HEK293 (cell line): ENCODE results near the gene SLAMF8.

Experiments used
- CTCF ChIA-PET: fragments of 350-600 bp; formaldehyde crosslinking; extraction: SDS; loops from one replicate; lab custom pipeline; 2021; ENCODE audit warnings: antibody characterized with exemption; lab: Yijun Ruan, JAX
- POLR2A ChIA-PET: fragments of 300-600 bp; formaldehyde crosslinking; extraction: SDS; loops from one replicate; lab custom pipeline; 2020; ENCODE audit warnings: antibody characterized with exemption, inconsistent platforms; lab: Yijun Ruan, JAX
- H3K27ac ChIP-seq: fragments of 200-500 bp; sonication (Bioruptor generic); 2 replicates; pipeline ENCODE4 v1.5.1; 2014; ENCODE audit warnings: low read depth, low read length, control low read depth, inconsistent platforms; ENCODE audit errors: extremely low read depth
- H3K36me3 ChIP-seq, 2 experiments: fragments of 200-500 bp in 1 of 2; sonication (Bioruptor generic) in 1 of 2; 1 replicate in 1 of 2; 2 replicates in 1 of 2; pipeline ENCODE4 v1.5.1; 2014 to 2017; ENCODE audit warnings: inconsistent platforms in 2 of 2, low read length in 2 of 2; ENCODE audit not compliant: control insufficient read depth in 2 of 2, insufficient read depth in 1 of 2
- H3K4me1 ChIP-seq: fragments of 200-500 bp; sonication (Bioruptor generic); 2 replicates; pipeline ENCODE4 v1.5.1; 2014; ENCODE audit warnings: mild to moderate bottlenecking, low read length, inconsistent platforms; ENCODE audit not compliant: control insufficient read depth, insufficient read depth
- H3K4me3 ChIP-seq: 2 replicates; pipeline ENCODE4 v1.5.1; 2011; ENCODE audit warnings: low read depth, mild to moderate bottlenecking, control low read depth, low read length, moderate library complexity
- H3K9me3 ChIP-seq: fragments of 200-500 bp; sonication (Bioruptor generic); 2 replicates; pipeline ENCODE4 v1.5.1; 2014; ENCODE audit warnings: low read depth, low read length, inconsistent platforms; ENCODE audit not compliant: control insufficient read depth, insufficient read depth
- CTCF ChIP-seq: fragments of 450-650 bp; formaldehyde crosslinking; IDR thresholded peaks from 2 replicates; pipeline ENCODE4 v1.5.1; 2016; ENCODE audit warnings: missing biosample characterization, missing genetic modification characterization
- PRDM10 ChIP-seq: fragments of 450-650 bp; formaldehyde crosslinking; IDR thresholded peaks from 2 replicates; pipeline ENCODE4 v1.5.1; 2016; ENCODE audit warnings: missing biosample characterization, missing genetic modification characterization
- PRDM2 ChIP-seq: fragments of 450-650 bp; formaldehyde crosslinking; IDR thresholded peaks from 2 replicates; pipeline ENCODE4 v1.5.1; 2016; ENCODE audit warnings: missing biosample characterization, missing genetic modification characterization, borderline replicate concordance
- PRDM4 ChIP-seq: fragments of 450-650 bp; formaldehyde crosslinking; IDR thresholded peaks from 2 replicates; pipeline ENCODE4 v1.5.1; 2017; ENCODE audit warnings: missing biosample characterization, missing genetic modification characterization
- SETDB1 ChIP-seq: IDR thresholded peaks from one replicate; pipeline ENCODE4 v1.6.1; 2017; ENCODE audit warnings: mild to moderate bottlenecking, low read length, moderate library complexity, mixed read lengths; ENCODE audit not compliant: insufficient read length
- ZFP69B ChIP-seq: fragments of 450-650 bp; formaldehyde crosslinking; IDR thresholded peaks from 2 replicates; pipeline ENCODE4 v1.5.1; 2016; ENCODE audit warnings: missing biosample characterization, missing genetic modification characterization
- ZNF140 ChIP-seq: fragments of 450-650 bp; formaldehyde crosslinking; IDR thresholded peaks from 2 replicates; pipeline ENCODE4 v1.5.1; 2016; ENCODE audit warnings: missing biosample characterization, missing genetic modification characterization
- ZNF2 ChIP-seq: fragments of 450-650 bp; formaldehyde crosslinking; IDR thresholded peaks from 2 replicates; pipeline ENCODE4 v1.5.1; 2016; ENCODE audit warnings: missing biosample characterization, missing genetic modification characterization
- ZNF221 ChIP-seq: fragments of 450-650 bp; formaldehyde crosslinking; IDR thresholded peaks from 2 replicates; pipeline ENCODE4 v1.5.1; 2017; ENCODE audit warnings: missing biosample characterization, missing genetic modification characterization, borderline replicate concordance
- ZNF23 ChIP-seq: fragments of 450-650 bp; formaldehyde crosslinking; IDR thresholded peaks from 2 replicates; pipeline ENCODE4 v1.5.1; 2016; ENCODE audit warnings: missing biosample characterization, missing genetic modification characterization, borderline replicate concordance
- ZNF266 ChIP-seq: fragments of 450-650 bp; formaldehyde crosslinking; IDR thresholded peaks from 2 replicates; pipeline ENCODE4 v1.5.1; 2016; ENCODE audit warnings: missing biosample characterization, missing genetic modification characterization, low read depth
- ZNF324 ChIP-seq: fragments of 450-650 bp; formaldehyde crosslinking; IDR thresholded peaks from 2 replicates; pipeline ENCODE4 v1.5.1; 2016; ENCODE audit warnings: missing biosample characterization, missing genetic modification characterization
- ZNF610 ChIP-seq: fragments of 450-650 bp; formaldehyde crosslinking; IDR thresholded peaks from 2 replicates; pipeline ENCODE4 v1.5.1; 2016; ENCODE audit warnings: missing biosample characterization, missing genetic modification characterization, borderline replicate concordance
- ZNF704 ChIP-seq: fragments of 450-650 bp; formaldehyde crosslinking; IDR thresholded peaks from 2 replicates; pipeline ENCODE4 v1.5.1; 2016; ENCODE audit warnings: missing biosample characterization, missing genetic modification characterization

SLAMF8 gene

GRCh38 chr1:159828176-159828575 is 1.5 kb downstream of the SLAMF8 start (continued):
- no peak for TF ChIP-seq PRDM4

GRCh38 chr1:159828581-159829272 is 2.1 kb downstream of the SLAMF8 start:
- Histone ChIP-seq H3K36me3 (no peaks in the 10 kb centered on the region), H3K27ac (no peak overlapping the region)
- POLR2A ChIA-PET: no interaction called here
- no peak for TF ChIP-seq ZNF2 (tag by site-specific recombination)
- TF ChIP-seq PRDM10 (tag by site-specific recombination): no peak
- no peak for TF ChIP-seq ZNF221 (tag by site-specific recombination)
- TF ChIP-seq ZNF610 (tag by site-specific recombination): no peak
- no peak for TF ChIP-seq ZNF23
- TF ChIP-seq ZFP69B (tag by site-specific recombination): no peak
- TF ChIP-seq PRDM2 (tag by site-specific recombination): no peak
- no peak for TF ChIP-seq SETDB1
- TF ChIP-seq ZNF140 (tag by site-specific recombination): no peak
- no peak for TF ChIP-seq ZNF324 (tag by site-specific recombination)
- no peak for TF ChIP-seq ZNF266 (tag by site-specific recombination)
- no peak for TF ChIP-seq CTCF (tag by site-specific recombination)
- TF ChIP-seq ZNF704 (tag by site-specific recombination): no peak
- TF ChIP-seq, all 188 proteins: peak for 0
- no peaks in the 10 kb centered on the region for H3K4me1 ChIP-seq
- CTCF ChIA-PET: interaction anchor here (1.0 to 4.1 kb wide), 2 partner anchors 9 to 30 kb away, joined by 3 to 24 read pairs; no protein-coding TSS in a partner anchor
- H3K9me3 ChIP-seq: no peaks in the 10 kb centered on the region
- H3K4me3 ChIP-seq: no peak overlapping the region
